HEK293T (cell line): ENCODE results near the gene QSOX2.

ENCODE experiments used
- ARNT ChIP-seq: fragments of 450-650 bp; IDR thresholded peaks from 2 replicates; pipeline ENCODE4 v1.6.1; 2017; ENCODE audit warnings: mild to moderate bottlenecking
- BHLHE40 ChIP-seq: fragments of 450-650 bp; IDR thresholded peaks from 2 replicates; pipeline ENCODE4 v1.6.1; 2016; ENCODE audit warnings: mild to moderate bottlenecking, moderate library complexity, borderline replicate concordance
- CTBP1 ChIP-seq: fragments of 450-650 bp; IDR thresholded peaks from 2 replicates; pipeline ENCODE4 v1.6.1; 2016; ENCODE audit warnings: borderline replicate concordance
- ELF4 ChIP-seq: fragments of 450-650 bp; IDR thresholded peaks from 2 replicates; pipeline ENCODE4 v1.6.1; 2017; ENCODE audit warnings: antibody characterized with exemption
- FOXA1 ChIP-seq: fragments of 450-650 bp; IDR thresholded peaks from 2 replicates; pipeline ENCODE4 v1.6.1; 2016; ENCODE audit warnings: mild to moderate bottlenecking
- FOXK2 ChIP-seq: fragments of 450-650 bp; IDR thresholded peaks from 2 replicates; pipeline ENCODE4 v1.6.1; 2016; ENCODE audit warnings: mild to moderate bottlenecking
- FOXM1 ChIP-seq: fragments of 450-650 bp; IDR thresholded peaks from 2 replicates; pipeline ENCODE4 v1.6.1; 2017; ENCODE audit warnings: mild to moderate bottlenecking, borderline replicate concordance
- L3MBTL2 ChIP-seq: fragments of 450-650 bp; conservative IDR thresholded peaks from 2 replicates; pipeline ENCODE4 v1.6.1; 2016; ENCODE audit warnings: mild to moderate bottlenecking
- SP1 ChIP-seq: fragments of 450-650 bp; IDR thresholded peaks from 2 replicates; pipeline ENCODE4 v1.6.1; 2017
- SUZ12 ChIP-seq: fragments of 450-650 bp; IDR thresholded peaks from 2 replicates; pipeline ENCODE4 v1.6.1; 2016; ENCODE audit warnings: mild to moderate bottlenecking
- TARDBP ChIP-seq: fragments of 450-650 bp; IDR thresholded peaks from 2 replicates; pipeline ENCODE4 v1.6.1; 2016
- ZNF384 ChIP-seq: fragments of 450-650 bp; IDR thresholded peaks from 2 replicates; pipeline ENCODE4 v1.6.1; 2016
- TF ChIP-seq, protein P1 (sequence below): fragments of 450-650 bp; IDR thresholded peaks from 2 replicates; pipeline ENCODE4 v1.6.1; 2016

DNA sequence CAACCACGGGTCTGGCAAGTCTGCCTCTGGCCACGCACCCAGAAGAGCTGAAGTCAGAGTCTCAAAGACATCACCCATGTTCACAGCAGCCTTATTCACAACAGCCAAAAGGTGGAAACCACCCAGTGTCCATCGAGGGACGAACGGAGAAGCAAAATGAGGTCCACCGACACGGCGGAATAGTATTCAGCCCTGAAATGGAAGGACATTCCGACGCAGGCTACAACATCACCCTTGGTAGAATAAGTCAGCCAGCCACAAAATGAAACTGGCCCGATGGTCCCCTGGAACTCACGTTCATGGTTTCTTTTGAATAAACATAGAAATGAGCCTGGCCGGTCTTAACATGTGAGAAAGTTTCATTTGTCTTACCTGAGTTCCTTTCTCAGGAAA is 41.4 kb upstream of the QSOX2 start:
- TF ChIP-seq FOXK2: no peak
- TF ChIP-seq FOXM1: no peak
- TF ChIP-seq SP1: no peak
- no peak for TF ChIP-seq SUZ12
- no peak for TF ChIP-seq ELF4
- TF ChIP-seq ZNF384: no peak
- no peak for TF ChIP-seq ARNT
- TF ChIP-seq L3MBTL2: no peak
- no peak for TF ChIP-seq CTBP1
- TF ChIP-seq TARDBP: no peak
- no peak for TF ChIP-seq FOXA1
- TF ChIP-seq BHLHE40: no peak
- TF ChIP-seq, protein P1, sequence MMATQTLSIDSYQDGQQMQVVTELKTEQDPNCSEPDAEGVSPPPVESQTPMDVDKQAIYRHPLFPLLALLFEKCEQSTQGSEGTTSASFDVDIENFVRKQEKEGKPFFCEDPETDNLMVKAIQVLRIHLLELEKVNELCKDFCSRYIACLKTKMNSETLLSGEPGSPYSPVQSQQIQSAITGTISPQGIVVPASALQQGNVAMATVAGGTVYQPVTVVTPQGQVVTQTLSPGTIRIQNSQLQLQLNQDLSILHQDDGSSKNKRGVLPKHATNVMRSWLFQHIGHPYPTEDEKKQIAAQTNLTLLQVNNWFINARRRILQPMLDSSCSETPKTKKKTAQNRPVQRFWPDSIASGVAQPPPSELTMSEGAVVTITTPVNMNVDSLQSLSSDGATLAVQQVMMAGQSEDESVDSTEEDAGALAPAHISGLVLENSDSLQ: no peak
